ENCODE data around the gene CTNND2. TPM values are rescaled to one million over a fixed set of nuclear protein-coding genes. Genes with fewer than 3 reads are reported as not detected.

Gene CTNND2
- total RNA-seq, 1 donor from 2014 or later = 2.5 TPM

DNA sequence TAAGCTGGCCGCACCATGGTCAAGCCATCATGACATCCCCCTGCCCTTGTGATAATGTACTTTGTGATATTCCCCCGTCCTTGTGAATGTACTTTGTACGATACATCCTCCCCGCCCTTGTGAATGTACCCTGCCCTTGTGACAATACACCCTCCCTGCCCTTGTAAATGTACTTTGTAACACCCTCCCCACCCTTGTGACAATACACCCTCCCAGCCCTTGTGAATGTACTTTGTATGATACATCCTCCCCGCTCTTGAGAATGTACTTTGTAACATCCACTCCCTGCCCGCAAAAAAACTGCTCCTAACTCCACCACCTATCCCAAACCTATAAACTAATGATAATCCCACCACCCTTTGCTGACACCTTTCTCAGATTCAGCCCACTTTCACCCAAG is 313.8 kb downstream of the CTNND2 start:
- H3K27ac Mint-ChIP-seq (ENCODE audit: unreplicated experiment) = no peak overlapping the region
- H3K4me3 Mint-ChIP-seq (ENCODE audit: unreplicated experiment) = no peak overlapping the region
- no peaks in the 10 kb centered on the region for H3K4me1 Mint-ChIP-seq (ENCODE audit: unreplicated experiment)
- peaks cover 2% of the 10 kb centered on the region for H3K27me3 Mint-ChIP-seq (ENCODE audit: unreplicated experiment)
- H3K9me3 Mint-ChIP-seq (ENCODE audit: unreplicated experiment) = no peaks in the 10 kb centered on the region
- no peaks in the 10 kb centered on the region for H3K36me3 Mint-ChIP-seq (ENCODE audit: unreplicated experiment)
- TF ChIP-seq, protein P1, sequence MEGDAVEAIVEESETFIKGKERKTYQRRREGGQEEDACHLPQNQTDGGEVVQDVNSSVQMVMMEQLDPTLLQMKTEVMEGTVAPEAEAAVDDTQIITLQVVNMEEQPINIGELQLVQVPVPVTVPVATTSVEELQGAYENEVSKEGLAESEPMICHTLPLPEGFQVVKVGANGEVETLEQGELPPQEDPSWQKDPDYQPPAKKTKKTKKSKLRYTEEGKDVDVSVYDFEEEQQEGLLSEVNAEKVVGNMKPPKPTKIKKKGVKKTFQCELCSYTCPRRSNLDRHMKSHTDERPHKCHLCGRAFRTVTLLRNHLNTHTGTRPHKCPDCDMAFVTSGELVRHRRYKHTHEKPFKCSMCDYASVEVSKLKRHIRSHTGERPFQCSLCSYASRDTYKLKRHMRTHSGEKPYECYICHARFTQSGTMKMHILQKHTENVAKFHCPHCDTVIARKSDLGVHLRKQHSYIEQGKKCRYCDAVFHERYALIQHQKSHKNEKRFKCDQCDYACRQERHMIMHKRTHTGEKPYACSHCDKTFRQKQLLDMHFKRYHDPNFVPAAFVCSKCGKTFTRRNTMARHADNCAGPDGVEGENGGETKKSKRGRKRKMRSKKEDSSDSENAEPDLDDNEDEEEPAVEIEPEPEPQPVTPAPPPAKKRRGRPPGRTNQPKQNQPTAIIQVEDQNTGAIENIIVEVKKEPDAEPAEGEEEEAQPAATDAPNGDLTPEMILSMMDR (IDR thresholded peaks at IDR 0.05) = no peak
- no peak for DNase-seq (ENCODE audit: extremely low spot score, unreplicated experiment)

DNA sequence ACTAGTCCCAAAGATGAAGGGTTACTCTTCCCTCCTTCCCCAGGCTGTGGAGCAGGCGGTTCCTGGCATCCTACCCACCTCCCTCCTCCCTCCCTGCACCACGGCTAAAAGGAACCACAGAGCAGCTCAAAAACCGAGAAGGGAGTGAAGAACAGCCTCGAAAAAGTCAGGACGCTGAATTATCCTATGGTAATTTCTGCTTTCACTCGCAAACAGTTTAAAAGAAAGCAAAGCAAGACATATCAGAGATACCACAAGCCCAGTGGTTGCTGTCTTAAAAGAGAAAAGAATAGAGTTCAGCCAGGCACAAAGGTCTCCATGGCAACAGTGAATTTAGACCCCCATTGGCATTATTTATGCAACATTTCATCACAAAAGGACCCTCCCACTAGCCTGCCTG is 315.4 kb downstream of the CTNND2 start:
- no peak for DNase-seq (ENCODE audit: extremely low spot score, unreplicated experiment)
- no peaks in the 10 kb centered on the region for H3K9me3 Mint-ChIP-seq (ENCODE audit: unreplicated experiment)
- TF ChIP-seq, protein P1 (IDR thresholded peaks at IDR 0.05) = no peak
- H3K4me1 Mint-ChIP-seq (ENCODE audit: unreplicated experiment) = no peaks in the 10 kb centered on the region
- H3K27ac Mint-ChIP-seq (ENCODE audit: unreplicated experiment) = no peak overlapping the region
- H3K27me3 Mint-ChIP-seq (ENCODE audit: unreplicated experiment) = peaks cover 2% of the 10 kb centered on the region
- no peak overlapping the region for H3K4me3 Mint-ChIP-seq (ENCODE audit: unreplicated experiment)
- H3K36me3 Mint-ChIP-seq (ENCODE audit: unreplicated experiment) = no peaks in the 10 kb centered on the region

DNA sequence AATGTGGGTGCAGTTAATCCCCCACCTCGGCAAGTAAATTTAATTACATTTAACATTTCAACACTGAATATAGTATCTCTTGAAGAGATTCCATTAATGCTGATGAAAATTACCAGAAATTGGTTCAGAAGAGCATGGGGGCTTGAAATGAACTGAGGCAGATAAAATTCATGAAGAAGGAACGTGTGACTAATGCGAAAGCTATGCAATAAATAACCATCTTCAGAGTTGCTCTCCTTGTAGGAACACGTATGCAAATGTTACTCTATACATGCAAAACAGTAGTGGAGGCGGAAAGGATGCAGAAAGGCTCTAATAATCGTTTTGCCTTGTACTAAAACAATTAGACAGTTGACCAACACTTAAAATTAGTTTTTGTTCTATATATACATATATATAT is 320.2 kb downstream of the CTNND2 start:
- Mint-ChIP-seq H3K4me3 (ENCODE audit: unreplicated experiment) (no peak overlapping the region), H3K27ac (ENCODE audit: unreplicated experiment) (no peak overlapping the region), H3K27me3 (ENCODE audit: unreplicated experiment) (peaks cover 2% of the 10 kb centered on the region), H3K4me1 (ENCODE audit: unreplicated experiment) (no peaks in the 10 kb centered on the region), H3K36me3 (ENCODE audit: unreplicated experiment) (no peaks in the 10 kb centered on the region), H3K9me3 (ENCODE audit: unreplicated experiment) (no peaks in the 10 kb centered on the region)
- TF ChIP-seq, protein P1 (IDR thresholded peaks at IDR 0.05) = no peak
- DNase-seq (ENCODE audit: extremely low spot score, unreplicated experiment) = no peak

DNA sequence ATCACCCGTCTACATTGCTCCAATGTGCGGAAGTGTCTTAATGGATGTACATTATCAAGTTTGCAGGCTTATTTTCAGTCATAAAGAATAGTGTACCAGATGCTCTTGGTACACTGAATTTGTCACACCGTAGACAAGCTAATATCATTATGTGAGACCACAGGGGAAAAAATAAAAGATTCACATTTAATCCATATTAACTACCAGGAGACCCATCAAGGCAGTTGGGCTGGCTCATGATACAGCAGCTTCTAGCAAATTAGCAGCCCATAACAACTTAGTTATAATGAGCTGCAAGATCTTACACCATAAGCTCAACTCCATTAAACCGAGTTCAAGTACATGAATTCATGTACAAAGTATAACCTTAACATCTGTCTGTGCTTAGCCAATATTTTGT is 324.9 kb downstream of the CTNND2 start:
- no peaks in the 10 kb centered on the region for H3K36me3 Mint-ChIP-seq (ENCODE audit: unreplicated experiment)
- H3K9me3 Mint-ChIP-seq (ENCODE audit: unreplicated experiment) = no peaks in the 10 kb centered on the region

DNA sequence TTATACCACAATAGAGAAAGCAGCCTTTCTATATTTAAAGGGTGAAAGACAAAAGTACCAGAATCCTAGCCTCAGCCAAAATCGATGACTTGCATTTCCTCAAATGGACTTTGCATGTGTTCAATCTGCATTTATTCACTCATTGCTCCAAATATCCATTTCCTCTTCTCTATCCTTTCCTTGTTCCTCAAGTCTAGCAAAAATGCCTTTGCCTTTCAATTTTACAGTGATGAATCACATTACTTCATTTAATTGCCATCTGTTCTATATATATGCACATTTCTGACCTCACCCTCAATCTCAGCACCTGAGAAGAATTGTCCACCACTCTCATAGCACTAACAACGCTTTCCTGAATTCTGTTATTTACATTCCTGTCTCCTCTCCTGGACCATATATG is 329.5 kb downstream of the CTNND2 start:
- no peak overlapping the region for H3K4me3 Mint-ChIP-seq (ENCODE audit: unreplicated experiment)
- H3K36me3 Mint-ChIP-seq (ENCODE audit: unreplicated experiment) = no peaks in the 10 kb centered on the region
- TF ChIP-seq, protein P1 (IDR thresholded peaks at IDR 0.05) = no peak
- H3K9me3 Mint-ChIP-seq (ENCODE audit: unreplicated experiment) = no peaks in the 10 kb centered on the region
- no peak overlapping the region for H3K27ac Mint-ChIP-seq (ENCODE audit: unreplicated experiment)
- no peaks in the 10 kb centered on the region for H3K27me3 Mint-ChIP-seq (ENCODE audit: unreplicated experiment)
- no peaks in the 10 kb centered on the region for H3K4me1 Mint-ChIP-seq (ENCODE audit: unreplicated experiment)
- no peak for DNase-seq (ENCODE audit: extremely low spot score, unreplicated experiment)

More for the DNA sequence above, 324.9 kb downstream of the CTNND2 start:
- H3K4me3 Mint-ChIP-seq (ENCODE audit: unreplicated experiment) = no peak overlapping the region
- H3K4me1 Mint-ChIP-seq (ENCODE audit: unreplicated experiment) = no peaks in the 10 kb centered on the region
- no peaks in the 10 kb centered on the region for H3K27me3 Mint-ChIP-seq (ENCODE audit: unreplicated experiment)
- H3K27ac Mint-ChIP-seq (ENCODE audit: unreplicated experiment) = no peak overlapping the region
- DNase-seq (ENCODE audit: extremely low spot score, unreplicated experiment) = no peak
- TF ChIP-seq, protein P1 (IDR thresholded peaks at IDR 0.05) = no peak
